Neural cell (in vitro differentiated cells): ENCODE data around the gene SYT1.

ENCODE experiments used
- CTCF ChIP-seq: fragments of 450-650 bp; IDR thresholded peaks from 2 replicates; pipeline ENCODE4 v1.5.1; 2014; ENCODE audit warnings: antibody characterized with exemption, mild to moderate bottlenecking, moderate library complexity; ENCODE audit not compliant: poor library complexity, severe bottlenecking
- EP300 ChIP-seq: fragments of 450-650 bp; conservative IDR thresholded peaks from 2 replicates; pipeline ENCODE4 v1.6.1; 2014; ENCODE audit warnings: antibody characterized with exemption, mild to moderate bottlenecking, moderate library complexity; ENCODE audit not compliant: poor library complexity, severe bottlenecking
- EZH2 ChIP-seq: fragments of 200-600, 300-800 bp; shearing (Covaris generic), sonication (generic); IDR thresholded peaks from 2 replicates; pipeline ENCODE4 v1.6.1; 2014; ENCODE audit warnings: antibody characterized with exemption, low read length, borderline replicate concordance, mild to moderate bottlenecking; ENCODE audit not compliant: insufficient read depth, poor library complexity, severe bottlenecking

- TF ChIP-seq EP300 (no peak), CTCF (no peak), EZH2 (no peak)
Observed at GRCh38 chr12:79309039-79309438, 444.5 kb downstream of the SYT1 start.
